HK-2 (cell line): ENCODE measurements around the gene CYTH3.

Experiments used
- DNase-seq: peaks from one replicate; pipeline ENCODE4 v3.0.0-alpha.2; 2018; ENCODE audit not compliant: unreplicated experiment

The CYTH3 gene

DNA sequence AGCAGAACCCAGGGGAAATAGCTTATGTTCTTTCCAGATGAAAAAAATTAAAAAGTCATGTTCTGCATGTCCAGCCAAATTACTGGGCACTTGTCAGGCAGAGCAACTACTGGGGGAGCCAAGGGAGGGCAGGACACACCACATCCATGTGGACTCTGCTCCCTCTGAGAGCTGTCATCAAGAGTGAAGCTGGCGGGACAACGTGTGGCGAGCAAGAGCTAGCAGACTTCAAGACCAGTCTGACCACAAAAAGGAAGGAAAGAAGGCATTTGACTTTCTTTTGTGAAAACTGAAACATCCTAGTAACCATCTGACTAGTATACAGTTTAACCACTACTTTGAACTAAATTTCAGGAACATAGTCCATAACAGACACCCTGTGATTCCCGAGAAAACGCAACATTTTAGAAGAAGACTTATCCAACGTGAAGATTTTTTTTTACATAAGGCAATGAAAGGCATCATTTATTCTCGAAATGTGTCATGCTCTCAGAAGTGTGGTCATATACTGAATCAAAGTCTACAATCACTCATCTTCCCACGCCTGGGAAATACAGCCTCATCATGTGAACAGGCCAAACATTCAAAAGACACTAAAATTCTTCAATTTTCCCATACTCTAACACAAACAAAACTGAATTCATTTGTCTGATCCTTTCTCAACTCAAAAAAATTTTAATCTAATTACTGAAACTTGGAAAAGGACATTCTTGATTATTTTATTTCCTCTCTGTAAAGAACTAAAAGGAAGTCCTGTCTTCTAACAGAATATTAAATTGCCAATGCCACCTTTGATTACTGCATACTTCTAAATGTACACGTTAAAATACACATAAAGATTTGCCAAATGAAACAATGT, 15.5 kb downstream of the CYTH3 start:
- DNase-seq = no peak

DNA sequence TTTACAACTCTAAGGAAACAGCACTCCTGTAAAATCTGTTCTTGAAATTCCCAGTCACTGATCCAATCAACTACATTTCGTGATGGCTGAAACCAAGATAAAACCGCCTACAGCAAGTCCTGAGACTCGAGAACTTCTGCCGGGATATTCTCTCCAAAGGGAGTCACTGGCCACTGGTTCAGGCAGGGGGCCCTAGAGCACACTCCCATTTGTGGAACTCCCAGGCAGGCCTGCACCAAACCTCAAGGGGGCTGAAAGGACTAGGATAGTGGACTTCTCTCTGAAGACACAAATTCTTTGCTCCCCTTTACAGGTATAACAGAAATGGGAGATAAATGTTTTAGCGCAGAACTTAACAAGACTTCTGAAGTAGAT, 16.3 kb downstream of the CYTH3 start:
- no peak for DNase-seq

DNA sequence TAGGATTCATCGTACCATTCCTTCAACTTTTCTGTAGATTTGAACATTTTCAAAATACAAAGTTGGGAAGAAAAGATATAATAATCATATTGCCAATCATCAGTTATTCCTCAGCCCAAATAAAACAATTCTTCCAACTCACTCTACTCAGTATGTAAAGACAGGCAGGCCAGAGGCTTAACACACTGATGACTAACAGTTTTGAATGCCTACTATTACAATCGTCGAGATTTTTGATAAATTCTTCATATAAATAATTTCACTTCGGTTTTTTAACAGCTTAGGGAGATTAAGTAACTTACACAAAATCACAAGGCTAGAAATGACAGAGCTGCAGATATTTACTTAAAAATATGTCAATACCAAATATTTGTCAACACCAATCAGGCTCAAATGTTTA, 17.6 kb downstream of the CYTH3 start:
- DNase-seq = no peak

DNA sequence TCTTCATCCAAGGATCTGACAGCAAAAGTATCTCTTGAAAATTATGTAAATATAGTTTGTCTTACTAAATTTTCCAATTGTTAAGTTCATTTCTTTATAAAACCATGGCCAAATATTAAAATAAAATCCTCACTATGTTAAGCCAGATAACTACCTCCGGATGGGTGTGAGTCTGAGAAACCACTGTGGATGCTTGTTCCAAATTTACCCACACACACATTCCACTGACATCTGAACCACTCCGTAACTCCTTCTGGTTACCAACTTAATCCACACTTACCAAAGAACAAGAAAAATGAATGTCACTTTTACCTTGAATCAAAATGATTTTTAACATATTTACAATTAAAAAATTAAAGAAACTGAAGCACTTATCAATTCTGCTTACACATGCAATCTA, 19.7 kb downstream of the CYTH3 start:
- no peak for DNase-seq

DNA sequence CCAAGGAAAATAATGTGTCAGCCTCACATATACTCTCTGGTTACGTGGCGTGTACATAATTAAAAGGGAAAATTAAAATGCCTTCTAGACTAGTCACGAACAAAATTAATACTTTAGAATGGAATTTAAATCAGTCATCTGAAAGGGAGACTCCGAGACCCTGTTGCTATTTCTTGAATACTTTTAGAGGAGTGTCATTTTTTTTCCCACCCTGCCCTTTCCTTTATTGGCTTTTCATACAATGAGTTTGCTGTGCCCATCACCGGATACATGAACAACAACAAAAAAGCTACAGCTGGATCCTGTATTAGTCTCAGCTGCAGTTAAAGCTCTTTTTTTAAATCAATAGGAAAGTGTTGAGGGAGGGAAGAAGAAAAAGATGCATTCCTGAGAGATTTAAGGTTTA, 20.1 kb downstream of the CYTH3 start:
- DNase-seq = no peak

DNA sequence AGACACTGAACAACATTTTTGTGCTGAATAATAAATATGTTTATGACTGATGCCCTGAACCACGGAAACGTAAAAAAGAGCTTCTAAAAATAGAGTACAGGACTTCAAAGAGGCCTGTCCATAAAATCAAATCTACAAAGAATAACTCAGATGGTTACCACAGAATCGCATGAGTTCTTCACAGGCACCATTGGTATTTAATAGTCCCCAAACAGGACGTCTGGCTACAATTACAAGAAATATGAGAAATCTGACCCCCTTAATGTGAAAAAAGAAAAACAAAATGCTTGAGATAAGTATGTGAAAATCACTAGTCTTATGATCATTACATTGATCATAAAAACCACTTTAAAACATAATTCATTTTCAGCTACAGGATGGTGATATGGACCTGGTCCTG, 20.8 kb downstream of the CYTH3 start:
- DNase-seq = no peak

DNA sequence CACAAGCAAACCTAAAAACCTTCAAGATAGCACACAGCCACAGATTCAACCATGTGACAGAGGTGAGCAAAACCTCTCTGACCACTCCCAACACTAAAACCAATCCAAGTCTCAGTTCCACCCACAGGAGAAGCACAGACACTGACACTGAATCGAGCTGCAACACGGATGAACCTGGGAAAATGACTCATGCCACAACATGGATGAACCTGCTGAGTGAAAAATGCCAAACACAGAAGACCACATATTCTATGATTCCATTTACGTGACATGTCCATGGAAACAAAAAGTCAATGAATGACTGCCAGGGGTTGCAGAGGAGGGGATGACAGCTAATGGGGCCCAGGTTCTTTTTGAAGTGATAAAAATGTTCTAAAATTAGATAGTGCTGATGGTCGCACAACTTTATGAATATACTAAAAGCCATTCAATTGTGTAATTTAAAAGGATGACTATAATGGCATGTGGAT, 22.0 kb downstream of the CYTH3 start:
- no peak for DNase-seq

DNA sequence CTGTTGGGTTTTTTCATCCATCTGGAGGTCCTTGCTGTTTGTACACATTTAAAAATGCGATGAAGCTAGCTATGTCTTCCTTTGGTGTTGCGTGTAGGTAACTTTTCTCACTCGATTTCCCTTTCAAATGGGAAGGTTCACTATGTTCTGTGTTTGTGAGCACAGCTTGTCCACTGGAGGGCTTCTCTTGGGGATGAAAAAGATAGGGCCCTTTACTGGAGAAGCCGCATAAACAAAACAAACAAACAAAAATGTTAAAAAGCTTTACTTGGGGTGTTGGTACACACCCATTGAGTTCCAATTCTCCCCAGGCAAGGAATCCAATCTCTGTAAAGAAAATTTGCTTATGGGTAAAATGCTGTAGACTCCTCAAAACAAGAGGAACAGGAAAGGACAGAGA, 23.4 kb downstream of the CYTH3 start:
- DNase-seq = no peak

DNA sequence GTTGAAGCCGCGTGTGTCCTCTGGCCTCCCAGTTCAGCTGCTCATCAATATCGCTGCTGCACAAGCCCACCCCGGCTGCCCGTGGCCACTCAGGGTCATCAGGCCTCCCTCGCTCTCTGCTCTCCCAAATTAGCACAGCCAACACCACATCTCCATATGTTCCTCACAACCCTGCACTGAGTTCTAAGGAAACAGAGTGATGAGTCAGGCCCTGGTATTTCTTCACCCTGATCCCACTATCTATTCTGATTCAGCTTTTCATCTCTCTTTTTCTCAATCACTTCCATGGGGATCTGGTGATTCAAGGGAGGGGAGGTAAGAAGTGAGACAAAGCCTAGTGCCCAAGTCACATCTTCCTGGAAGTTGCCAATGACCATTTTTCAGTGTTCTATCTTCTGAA, 23.8 kb downstream of the CYTH3 start:
- DNase-seq = no peak

DNA sequence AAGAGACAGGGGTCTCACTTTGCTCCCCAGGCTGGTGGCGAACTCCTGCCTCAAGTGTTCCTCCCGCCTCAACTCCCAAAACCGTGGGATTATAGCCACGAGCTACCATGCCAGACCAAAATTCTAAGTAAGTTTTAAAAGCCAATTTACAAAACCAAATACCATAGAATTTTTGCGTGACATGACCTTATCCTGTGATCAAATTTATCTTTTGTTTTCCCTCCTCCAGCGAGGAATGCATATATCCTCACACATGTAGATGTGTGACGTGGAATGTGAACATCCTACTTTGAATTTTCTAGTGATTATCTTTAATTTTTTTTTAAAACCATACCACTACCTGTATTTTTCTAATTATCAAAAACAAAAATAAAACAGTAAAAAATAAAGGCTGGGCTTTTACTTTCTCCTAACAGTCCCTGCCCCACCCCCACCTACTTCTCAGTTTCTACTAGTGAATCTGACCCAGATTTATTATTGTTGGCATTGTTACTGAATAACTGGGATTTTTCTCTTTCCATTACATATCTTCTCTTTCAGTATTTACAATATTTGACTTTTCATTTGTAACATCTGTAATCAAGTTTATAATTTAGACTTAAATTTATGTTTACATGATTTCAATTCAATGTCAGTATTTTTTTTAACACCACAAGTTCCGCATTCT, 26.0 kb downstream of the CYTH3 start:
- no peak for DNase-seq

DNA sequence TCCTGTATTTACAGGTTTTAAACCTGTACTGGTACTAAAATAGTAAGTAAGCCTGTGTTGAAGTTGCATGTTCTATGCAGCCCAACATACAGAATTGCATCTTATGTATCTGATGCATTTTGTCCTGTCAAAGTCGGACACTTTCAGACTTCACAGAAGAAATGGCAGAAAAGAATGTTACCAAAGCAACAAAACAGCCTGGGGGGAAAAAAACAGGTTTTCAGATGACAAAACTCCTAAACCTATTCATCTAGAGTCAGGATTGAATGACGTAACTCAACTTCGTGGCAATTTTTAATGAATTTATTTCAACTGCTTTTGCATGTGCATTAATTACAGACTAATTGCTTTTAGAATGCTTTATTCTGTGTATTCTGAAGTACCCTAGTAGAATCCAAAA, 28.4 kb downstream of the CYTH3 start:
- no peak for DNase-seq

DNA sequence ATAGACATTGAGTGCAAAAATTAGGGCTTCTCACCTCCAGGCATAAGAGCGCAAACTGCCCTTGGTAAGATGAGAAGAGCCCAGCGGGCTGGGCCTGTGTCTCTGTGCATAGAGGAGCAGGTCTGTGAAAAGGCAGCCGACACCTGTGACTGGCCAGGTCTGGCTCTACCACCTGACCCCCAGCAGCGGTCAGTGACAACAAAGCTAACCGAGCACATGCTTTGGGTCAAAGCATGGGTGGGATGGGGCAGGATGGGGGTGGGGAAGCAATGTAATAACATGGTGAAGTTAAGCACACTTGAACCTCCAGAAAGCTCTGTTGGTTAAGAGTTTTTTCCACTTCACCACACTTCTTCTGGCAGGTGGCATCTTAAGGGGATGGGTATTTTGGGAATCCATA, 29.3 kb downstream of the CYTH3 start:
- no peak for DNase-seq

DNA sequence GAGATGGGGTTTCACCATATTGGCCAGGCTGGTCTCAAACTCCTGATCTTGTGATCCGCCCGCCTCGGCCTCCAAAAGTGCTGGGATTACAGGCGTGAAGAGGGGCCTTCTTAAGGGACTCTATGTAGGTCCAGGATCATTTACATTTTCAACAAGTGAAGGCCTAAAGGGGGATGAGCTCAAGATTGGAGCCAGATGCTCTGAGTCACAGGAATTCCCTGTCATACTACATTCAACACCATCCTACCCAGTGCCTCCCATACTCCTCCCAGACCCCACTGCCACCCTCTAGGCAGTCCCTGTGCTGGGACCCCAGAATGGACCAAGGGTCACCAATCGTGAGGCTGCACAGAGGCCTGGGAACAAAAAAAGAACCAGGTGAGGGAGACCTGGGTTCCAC, 29.9 kb downstream of the CYTH3 start:
- DNase-seq = no peak

DNA sequence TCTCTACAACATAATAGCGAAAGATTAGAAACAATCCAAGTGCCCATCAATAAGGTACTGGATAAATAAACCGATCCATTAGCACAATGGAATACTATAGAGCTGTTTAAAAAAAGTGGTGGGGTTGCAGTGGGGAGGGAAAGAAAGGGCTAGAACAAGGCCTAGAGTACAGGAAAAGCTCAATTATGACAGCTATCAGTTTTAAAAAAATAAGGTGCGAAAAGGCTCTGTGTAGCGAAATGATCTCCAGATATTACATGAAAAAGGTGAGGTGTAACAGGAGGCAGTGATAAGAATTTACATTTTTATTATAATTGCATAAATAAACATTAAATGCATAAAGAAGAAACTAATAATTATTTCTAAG, 30.8 kb downstream of the CYTH3 start:
- DNase-seq = no peak

DNA sequence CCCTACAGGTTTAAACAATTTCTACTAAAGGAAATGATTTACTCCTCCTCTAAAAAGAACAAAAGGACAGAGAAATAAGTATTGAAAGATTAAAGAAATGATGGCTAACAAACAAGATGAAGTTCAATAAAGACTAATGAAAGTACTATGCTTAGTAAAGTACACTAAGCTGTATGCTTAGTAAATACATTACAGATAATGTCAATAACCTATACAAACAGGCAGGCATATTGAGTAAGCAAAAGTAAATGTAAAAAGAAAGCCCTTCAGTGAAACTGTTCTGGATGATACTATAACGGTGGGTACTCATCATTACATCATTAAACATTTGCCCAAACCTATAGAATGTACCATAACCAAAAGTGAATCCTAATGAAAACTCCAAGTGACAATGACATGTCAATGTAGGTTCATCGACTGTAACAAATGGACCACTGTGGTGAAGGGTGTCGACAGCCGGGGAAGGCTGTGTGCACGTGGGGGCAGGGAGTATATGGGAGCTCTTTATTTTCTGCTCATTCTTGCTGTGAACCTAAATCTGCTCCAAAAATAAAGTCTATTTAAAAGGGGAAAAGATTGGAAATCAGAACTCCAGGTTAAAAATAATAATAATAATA, 34.0 kb downstream of the CYTH3 start:
- no peak for DNase-seq

DNA sequence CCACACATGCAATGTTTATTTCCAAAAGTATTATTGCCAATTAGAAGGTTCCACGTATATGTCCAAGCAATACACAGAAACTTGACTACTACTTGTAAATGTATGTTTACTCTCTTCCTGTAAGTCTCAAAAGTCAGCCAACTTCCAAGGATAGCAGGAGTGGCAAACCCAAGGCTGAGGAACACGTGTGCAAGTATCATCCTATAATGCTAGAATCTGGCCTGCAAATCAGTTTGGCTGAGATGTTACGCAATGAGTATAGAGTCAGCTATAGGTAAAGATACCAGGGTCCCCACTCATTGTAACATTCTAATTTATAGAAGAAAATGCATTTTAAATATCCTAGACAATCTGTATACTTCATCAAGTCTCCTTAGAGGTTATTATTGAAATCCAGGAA, 34.7 kb downstream of the CYTH3 start:
- DNase-seq = no peak

DNA sequence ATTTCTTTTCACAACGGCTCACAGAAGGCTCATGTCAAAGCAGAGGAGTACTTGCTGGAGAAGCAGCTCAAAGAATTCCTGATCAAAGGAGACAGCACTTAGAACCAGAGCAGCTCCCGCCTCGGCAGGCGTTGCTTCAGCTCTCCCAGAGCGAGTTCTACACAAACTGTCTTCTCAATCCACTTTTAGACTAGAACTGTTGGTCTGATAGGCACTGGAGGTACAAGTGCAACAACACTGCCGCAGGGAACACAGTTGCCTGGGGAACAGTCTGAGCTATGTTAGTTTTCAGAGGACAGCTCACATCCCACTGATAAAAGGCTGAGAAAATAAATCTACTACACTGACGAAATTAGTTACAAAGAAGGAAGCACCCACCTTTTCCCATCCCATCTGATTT, 35.4 kb downstream of the CYTH3 start:
- DNase-seq = no peak

DNA sequence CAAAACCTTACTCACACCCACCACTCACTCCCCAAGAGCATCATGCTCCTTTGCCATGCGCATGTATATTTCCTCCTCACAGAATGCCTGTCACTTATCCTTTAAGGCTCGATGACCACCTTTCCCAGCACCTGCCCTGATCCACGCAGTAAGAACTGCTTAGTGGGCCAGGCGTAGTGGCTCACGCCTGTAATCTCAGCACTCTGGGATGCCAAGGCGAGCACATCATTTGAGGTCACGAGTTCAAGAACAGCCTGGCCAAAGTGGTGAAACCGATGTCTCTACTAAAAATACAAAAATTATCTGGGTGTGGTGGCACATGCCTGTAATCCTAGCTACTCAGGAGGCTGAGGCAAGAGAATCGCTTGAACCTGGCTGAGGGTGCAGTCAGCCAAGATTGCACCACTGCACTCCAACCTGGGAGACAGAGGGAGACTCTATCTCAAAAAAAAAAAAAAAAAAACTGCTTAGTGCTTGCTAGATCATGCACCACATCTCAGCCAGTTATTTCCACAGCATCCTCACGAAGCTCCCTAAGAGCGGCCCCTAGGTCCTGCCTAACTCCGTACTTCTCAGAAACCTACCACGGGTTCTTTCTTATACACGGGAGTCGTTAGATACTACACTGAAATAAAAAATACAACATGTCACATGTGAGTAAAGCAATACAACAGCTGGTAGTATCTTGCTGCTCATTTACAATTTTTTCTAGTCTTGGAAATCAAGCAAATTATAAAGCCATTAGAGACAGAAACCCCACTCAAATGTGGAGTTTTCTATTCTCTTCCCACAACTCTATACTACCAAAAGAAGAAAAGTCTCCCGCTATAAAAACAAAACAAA, 37.2 kb downstream of the CYTH3 start:
- DNase-seq = no peak

DNA sequence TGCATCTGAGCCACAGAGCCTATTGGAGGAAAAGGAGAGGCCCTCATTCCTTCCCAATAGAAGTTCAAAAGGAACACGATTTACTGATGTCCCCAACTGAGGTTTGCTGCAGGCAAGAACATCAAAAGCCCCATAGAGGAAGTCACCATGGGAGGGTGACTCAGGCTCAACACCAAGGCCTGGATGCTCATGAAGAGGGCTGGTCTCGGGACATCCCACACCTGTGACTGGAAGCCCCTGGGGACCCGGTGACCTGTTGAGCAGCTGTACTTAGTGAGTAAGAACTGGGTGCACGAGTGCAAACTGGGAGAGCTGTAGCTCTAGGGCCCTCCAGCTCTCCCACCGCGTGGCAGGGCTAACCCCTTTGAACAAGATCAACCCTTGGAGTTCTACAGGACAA, 38.0 kb downstream of the CYTH3 start:
- DNase-seq = no peak

DNA sequence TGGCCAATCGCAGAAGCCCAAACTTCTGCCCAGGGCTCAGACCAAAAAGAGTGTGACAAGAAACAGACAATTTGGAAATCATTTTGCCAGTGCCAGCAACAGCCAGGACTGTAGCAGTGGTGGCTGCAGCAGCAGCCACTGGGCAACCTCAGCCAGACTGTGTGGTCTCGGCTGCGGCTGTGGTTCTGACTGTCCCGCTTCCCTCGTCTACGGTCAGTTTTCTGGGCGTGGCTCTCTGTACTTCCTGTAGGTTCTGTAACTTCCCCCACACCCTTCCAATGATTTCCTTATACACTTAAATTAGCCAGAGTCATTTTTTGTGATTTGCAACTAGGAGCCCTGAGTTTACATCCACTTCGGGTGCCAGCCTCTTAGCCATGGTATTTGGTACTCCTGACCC, 39.9 kb downstream of the CYTH3 start:
- no peak for DNase-seq

DNA sequence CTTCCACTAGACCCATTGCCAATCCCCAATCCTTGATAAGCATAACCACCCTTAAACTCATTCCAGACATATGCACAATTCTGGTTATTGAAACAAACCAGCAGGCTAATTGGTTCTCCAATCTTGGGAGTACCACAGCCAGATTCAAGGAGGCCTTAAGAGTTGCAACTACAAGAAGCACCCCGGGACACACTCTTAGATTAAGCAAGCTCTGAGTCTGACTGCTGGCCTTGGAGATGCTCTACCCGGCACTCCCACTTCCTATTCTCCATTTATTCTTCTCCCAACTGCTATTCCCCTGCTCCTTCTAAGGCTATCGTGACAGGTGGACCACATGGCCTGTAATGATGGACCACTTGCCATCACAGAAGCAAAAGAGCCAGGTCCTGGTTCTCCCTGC, 40.3 kb downstream of the CYTH3 start:
- no peak for DNase-seq

DNA sequence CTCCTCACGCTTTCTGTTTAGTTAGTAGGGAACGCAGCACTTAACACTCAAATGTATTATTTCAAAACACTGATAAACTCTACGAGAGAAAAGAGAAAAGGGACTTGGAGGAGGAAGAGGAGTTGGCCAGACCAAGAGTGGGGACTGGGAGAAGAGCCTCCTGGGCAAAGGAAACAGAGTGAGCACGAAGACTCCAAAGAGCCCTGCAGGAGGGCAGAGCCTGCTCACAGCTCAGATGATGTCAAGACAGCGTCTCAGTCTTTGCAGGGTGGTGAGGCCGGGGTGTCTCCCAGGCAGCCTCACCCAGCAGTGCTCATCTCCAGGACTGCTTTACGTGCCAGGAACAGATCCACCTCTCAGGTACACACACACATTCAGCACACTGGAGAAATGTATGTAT, 41.2 kb downstream of the CYTH3 start:
- no peak for DNase-seq
